GM20000 (cell line): ENCODE results near the gene BEST1.
A peak's percentile ranks its signal among the peaks of the same experiment; 100 is the strongest.

ENCODE experiments used
- DNase-seq: peaks from one replicate; pipeline ENCODE4 v3.0.0; 2012; ENCODE audit warnings: low spot score
- CTCF ChIP-seq: IDR thresholded peaks from 2 replicates; pipeline ENCODE4 v1.5.1; 2012; ENCODE audit warnings: mild to moderate bottlenecking, control low read depth; ENCODE audit errors: extremely low read depth, missing control alignments

BEST1 gene

GRCh38 chr11:61917334-61918109 lies 32.6 kb upstream of the BEST1 start, which contains the start of gene RAB3IL1:
Gene RAB3IL1, minus strand, starts transcription at chr11:61917566. Its CDS starts 199 bp downstream, at chr11:61917367.
- peak; percentile 51 for DNase-seq
- no peak for TF ChIP-seq CTCF

GRCh38 chr11:61918251-61918937 lies 31.8 kb upstream of the BEST1 start:
- TF ChIP-seq CTCF, result no peak

GRCh38 chr11:61918938-61919704 lies 31.0 kb upstream of the BEST1 start:
- TF ChIP-seq CTCF, result no peak
- DNase-seq, result peak; percentile 14

More at GRCh38 chr11:61918251-61918937, 31.8 kb upstream of the BEST1 start:
- peak; percentile 25 for DNase-seq

- TF ChIP-seq CTCF, result no peak
- no peak for DNase-seq
Observed at GRCh38 chr11:61919705-61920631, 30.2 kb upstream of the BEST1 start.

- no peak for TF ChIP-seq CTCF
- no peak for DNase-seq
Observed at GRCh38 chr11:61921446-61921845, 28.7 kb upstream of the BEST1 start.

- no peak for DNase-seq
- no peak for TF ChIP-seq CTCF
Observed at GRCh38 chr11:61922539-61922938, 27.6 kb upstream of the BEST1 start.
